Liver (tissue), 9 donors: ENCODE measurements around the gene ATP10B. TPM values are rescaled to one million over a fixed set of nuclear protein-coding genes. Genes with fewer than 3 reads are reported as not detected.

Experiments
- DNase-seq: peaks from one replicate; pipeline ENCODE4 v3.0.0-alpha.2; 2017; ENCODE audit warnings: low spot score
- H3K27ac ChIP-seq, 2 donors: one replicate each; pipeline ENCODE4 v1.7.0; 2013; ENCODE audit warnings: inconsistent platforms in 2 of 2, low read length in 2 of 2, control low read depth in 1 of 2, low read depth in 1 of 2, mild to moderate bottlenecking in 1 of 2
- H3K27me3 ChIP-seq, 4 donors: one replicate each; pipeline versions ENCODE4 v1.6.1 to v1.7.0; 2013; ENCODE audit warnings: low read length in 3 of 4, inconsistent platforms in 1 of 4, mild to moderate bottlenecking in 1 of 4, moderate library complexity in 1 of 4; ENCODE audit not compliant: control insufficient read depth in 4 of 4, insufficient read depth in 4 of 4
- H3K36me3 ChIP-seq, 4 donors: one replicate each; pipeline versions ENCODE4 v1.6.1 to v1.7.0; 2013; ENCODE audit warnings: low read length in 3 of 4, mild to moderate bottlenecking in 3 of 4, low read depth in 1 of 4, moderate library complexity in 1 of 4; ENCODE audit not compliant: control insufficient read depth in 4 of 4, insufficient read depth in 3 of 4
- H3K4me1 ChIP-seq, 4 donors: one replicate each; pipeline versions ENCODE4 v1.6.1 to v1.7.0; 2013; ENCODE audit warnings: low read length in 3 of 4, mild to moderate bottlenecking in 3 of 4, moderate library complexity in 1 of 4; ENCODE audit not compliant: control insufficient read depth in 4 of 4, insufficient read depth in 4 of 4
- H3K4me3 ChIP-seq, 3 donors: one replicate each; pipeline versions ENCODE4 v1.6.1 to v1.7.0; 2013; ENCODE audit warnings: low read length in 3 of 3, control low read depth in 1 of 3, low read depth in 1 of 3, mild to moderate bottlenecking in 1 of 3
- H3K9ac ChIP-seq, 2 donors: one replicate each; pipeline ENCODE4 v1.7.0; 2013; ENCODE audit warnings: low read length in 2 of 2, mild to moderate bottlenecking in 2 of 2, moderate library complexity in 2 of 2, control low read depth in 1 of 2, low read depth in 1 of 2
- H3K9me3 ChIP-seq, 4 donors: one replicate each; pipeline versions ENCODE4 v1.6.1 to v1.7.0; 2013; ENCODE audit warnings: low read length in 3 of 4; ENCODE audit not compliant: control insufficient read depth in 4 of 4
- EGR1 ChIP-seq, 2 donors: IDR thresholded peaks; 2 replicates each; pipeline ENCODE4 v1.6.1; 2016 to 2018; ENCODE audit warnings: antibody characterized with exemption in 2 of 2, low read depth in 2 of 2
- FOXA1 ChIP-seq: IDR thresholded peaks from 2 replicates; pipeline ENCODE4 v1.6.1; 2016; ENCODE audit warnings: antibody characterized with exemption
- FOXA2 ChIP-seq: IDR thresholded peaks from 2 replicates; pipeline ENCODE4 v1.6.1; 2016; ENCODE audit warnings: antibody characterized with exemption
- GABPA ChIP-seq, 2 donors: IDR thresholded peaks in 1 of 2; conservative IDR thresholded peaks in 1 of 2; 2 replicates each; pipeline ENCODE4 v1.6.1; 2016; ENCODE audit warnings: antibody characterized with exemption in 2 of 2, mild to moderate bottlenecking in 1 of 2, moderate library complexity in 1 of 2
- HNF4A ChIP-seq, 2 donors: conservative IDR thresholded peaks; 2 replicates each; pipeline ENCODE4 v1.6.1; 2016; ENCODE audit warnings: antibody characterized with exemption in 2 of 2, mild to moderate bottlenecking in 2 of 2
- HNF4G ChIP-seq: IDR thresholded peaks from 2 replicates; pipeline ENCODE4 v1.6.1; 2016; ENCODE audit warnings: antibody characterized with exemption
- JUND ChIP-seq, 2 donors: IDR thresholded peaks; 2 replicates each; pipeline ENCODE4 v1.6.1; 2016; ENCODE audit warnings: antibody characterized with exemption in 2 of 2
- NR2F2 ChIP-seq: IDR thresholded peaks from 2 replicates; pipeline ENCODE4 v1.6.1; 2016; ENCODE audit warnings: antibody characterized with exemption
- RXRA ChIP-seq, 2 donors: IDR thresholded peaks; 2 replicates each; pipeline ENCODE4 v1.6.1; 2017 to 2018; ENCODE audit warnings: antibody characterized with exemption in 2 of 2, mild to moderate bottlenecking in 1 of 2
- SP1 ChIP-seq: IDR thresholded peaks from 2 replicates; pipeline ENCODE4 v1.6.1; 2018; ENCODE audit warnings: antibody characterized with exemption, mild to moderate bottlenecking
- YY1 ChIP-seq: IDR thresholded peaks from 2 replicates; pipeline ENCODE4 v1.6.1; 2016; ENCODE audit warnings: antibody characterized with exemption, mild to moderate bottlenecking
- WGBS: extraction: QIAGEN DNeasy Blood & Tissue Kit; methylation state at CpG from one replicate; pipeline ENCODE4 v1.1.7; 2013; 5-methylcytosine and 5-hydroxymethylcytosine counted together
- polyA plus RNA-seq, 2 donors: library from polyadenylated mRNA; stranded (reverse) in 1 of 2; unstranded in 1 of 2; fragments of 200-250 nt in 1 of 2; fragments of >200 nt in 1 of 2; fragmentation: Nextera tagmentation in 1 of 2; extraction: Ambion mirVana in 1 of 2; gene quantifications; one replicate each; pipeline versions ENCODE4 v1.2.1 to v1.2.3, GENCODE V29; 2013 to 2015
- total RNA-seq, 2 donors: library from RNA; depleted of rRNA; stranded (reverse); fragments of >200 nt; gene quantifications; one replicate each; pipeline ENCODE4 v1.2.3, GENCODE V29; 2014
- TF ChIP-seq, protein P1 (sequence below): fragments of 150-350 bp; IDR thresholded peaks from 2 replicates; pipeline ENCODE4 v1.5.1; 2017; ENCODE audit warnings: improper control_type of control experiment, low read depth, low read length; ENCODE audit not compliant: missing input control
- TF ChIP-seq, protein P2 (sequence below): IDR thresholded peaks from 2 replicates; pipeline ENCODE4 v1.6.1; 2016; ENCODE audit warnings: antibody characterized with exemption
- TF ChIP-seq, protein P3 (sequence below): IDR thresholded peaks from 2 replicates; pipeline ENCODE4 v1.6.1; 2016; ENCODE audit warnings: antibody characterized with exemption
- TF ChIP-seq, protein P4 (sequence below): IDR thresholded peaks from 2 replicates; pipeline ENCODE4 v1.6.1; 2016; ENCODE audit warnings: antibody characterized with exemption
- donor health status: healthy.
- donor health status: healthy.
- donor health status: healthy.
- donor health status: healthy.
- donor health status: healthy.

The ATP10B gene
- total and polyA plus RNA-seq, 4 donors, result 0.05 to 0.67 (median 0.05) TPM; not detected in 1

DNA sequence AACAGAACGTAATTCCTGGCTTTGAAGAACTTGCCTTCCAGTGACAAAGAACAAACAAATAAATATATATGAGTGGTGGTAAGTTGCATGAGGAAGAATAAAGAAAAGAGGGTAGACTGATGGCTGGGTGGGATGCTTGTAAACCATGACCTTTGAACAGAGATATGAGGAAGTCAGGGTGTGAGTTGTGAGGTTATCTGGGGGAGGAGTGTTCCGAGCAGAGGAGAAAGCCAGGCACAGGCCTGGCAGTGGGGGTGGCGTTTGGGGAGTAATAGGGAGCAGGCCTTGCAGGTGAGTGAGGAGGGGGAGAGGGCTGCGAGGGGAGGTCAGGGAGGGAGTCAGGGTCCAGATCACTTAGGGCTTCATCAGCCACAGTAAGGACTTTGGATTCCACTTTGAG lies 217.0 kb downstream of the ATP10B start (continued):
- TF ChIP-seq, protein P1, sequence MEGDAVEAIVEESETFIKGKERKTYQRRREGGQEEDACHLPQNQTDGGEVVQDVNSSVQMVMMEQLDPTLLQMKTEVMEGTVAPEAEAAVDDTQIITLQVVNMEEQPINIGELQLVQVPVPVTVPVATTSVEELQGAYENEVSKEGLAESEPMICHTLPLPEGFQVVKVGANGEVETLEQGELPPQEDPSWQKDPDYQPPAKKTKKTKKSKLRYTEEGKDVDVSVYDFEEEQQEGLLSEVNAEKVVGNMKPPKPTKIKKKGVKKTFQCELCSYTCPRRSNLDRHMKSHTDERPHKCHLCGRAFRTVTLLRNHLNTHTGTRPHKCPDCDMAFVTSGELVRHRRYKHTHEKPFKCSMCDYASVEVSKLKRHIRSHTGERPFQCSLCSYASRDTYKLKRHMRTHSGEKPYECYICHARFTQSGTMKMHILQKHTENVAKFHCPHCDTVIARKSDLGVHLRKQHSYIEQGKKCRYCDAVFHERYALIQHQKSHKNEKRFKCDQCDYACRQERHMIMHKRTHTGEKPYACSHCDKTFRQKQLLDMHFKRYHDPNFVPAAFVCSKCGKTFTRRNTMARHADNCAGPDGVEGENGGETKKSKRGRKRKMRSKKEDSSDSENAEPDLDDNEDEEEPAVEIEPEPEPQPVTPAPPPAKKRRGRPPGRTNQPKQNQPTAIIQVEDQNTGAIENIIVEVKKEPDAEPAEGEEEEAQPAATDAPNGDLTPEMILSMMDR, result no peak
- TF ChIP-seq EGR1 (IDR thresholded peaks at IDR 0.05; ENCODE audit: low read depth in 2 of 2), result no peak
- no peak for TF ChIP-seq FOXA1
- no peak for TF ChIP-seq SP1
- no peak for TF ChIP-seq JUND (IDR thresholded peaks at IDR 0.05)

DNA sequence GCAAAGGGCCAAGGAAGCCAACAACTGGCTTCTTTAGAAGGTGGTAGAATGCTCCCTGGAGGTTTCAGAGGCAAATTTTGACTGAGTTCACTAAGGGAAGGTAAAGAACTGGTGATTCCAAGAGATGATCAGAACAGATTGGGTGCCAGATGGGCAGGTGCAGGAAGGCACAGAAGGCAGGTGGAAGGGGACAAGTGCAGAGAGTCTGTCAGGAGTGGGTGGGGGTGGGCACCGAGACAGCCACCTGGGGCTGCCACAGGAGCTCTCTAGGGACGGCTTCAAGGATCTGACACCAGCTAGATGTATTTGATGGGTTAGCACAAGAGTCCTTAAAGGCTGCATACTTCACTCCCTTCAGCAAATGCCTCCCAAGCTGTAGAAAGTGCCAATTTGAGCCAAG lies 223.0 kb downstream of the ATP10B start:
- Histone ChIP-seq H3K27me3 (no peaks in the 10 kb centered on the region), H3K4me1 (no peaks in the 10 kb centered on the region), H3K9me3 (no peaks in the 10 kb centered on the region), H3K9ac (no peak overlapping the region), H3K27ac (no peak overlapping the region), H3K4me3 (no peak overlapping the region), H3K36me3 (no peaks in the 10 kb centered on the region)
- WGBS, result 37% methylated on average over 2 of the region's 2 CpGs
- no peak for DNase-seq
- TF ChIP-seq, protein P2, sequence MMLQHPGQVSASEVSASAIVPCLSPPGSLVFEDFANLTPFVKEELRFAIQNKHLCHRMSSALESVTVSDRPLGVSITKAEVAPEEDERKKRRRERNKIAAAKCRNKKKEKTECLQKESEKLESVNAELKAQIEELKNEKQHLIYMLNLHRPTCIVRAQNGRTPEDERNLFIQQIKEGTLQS, result no peak
- no peak for TF ChIP-seq HNF4G
- TF ChIP-seq FOXA2, result no peak
- TF ChIP-seq FOXA1, result no peak
- no peak for TF ChIP-seq NR2F2
- TF ChIP-seq GABPA (IDR thresholded peaks at IDR 0.05 in 1 of 2, conservative IDR thresholded peaks at IDR 0.05 in 1 of 2), result no peak
- TF ChIP-seq RXRA (IDR thresholded peaks at IDR 0.05), result no peak
- TF ChIP-seq, protein P3, sequence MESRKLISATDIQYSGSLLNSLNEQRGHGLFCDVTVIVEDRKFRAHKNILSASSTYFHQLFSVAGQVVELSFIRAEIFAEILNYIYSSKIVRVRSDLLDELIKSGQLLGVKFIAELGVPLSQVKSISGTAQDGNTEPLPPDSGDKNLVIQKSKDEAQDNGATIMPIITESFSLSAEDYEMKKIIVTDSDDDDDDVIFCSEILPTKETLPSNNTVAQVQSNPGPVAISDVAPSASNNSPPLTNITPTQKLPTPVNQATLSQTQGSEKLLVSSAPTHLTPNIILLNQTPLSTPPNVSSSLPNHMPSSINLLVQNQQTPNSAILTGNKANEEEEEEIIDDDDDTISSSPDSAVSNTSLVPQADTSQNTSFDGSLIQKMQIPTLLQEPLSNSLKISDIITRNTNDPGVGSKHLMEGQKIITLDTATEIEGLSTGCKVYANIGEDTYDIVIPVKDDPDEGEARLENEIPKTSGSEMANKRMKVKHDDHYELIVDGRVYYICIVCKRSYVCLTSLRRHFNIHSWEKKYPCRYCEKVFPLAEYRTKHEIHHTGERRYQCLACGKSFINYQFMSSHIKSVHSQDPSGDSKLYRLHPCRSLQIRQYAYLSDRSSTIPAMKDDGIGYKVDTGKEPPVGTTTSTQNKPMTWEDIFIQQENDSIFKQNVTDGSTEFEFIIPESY, result no peak
- TF ChIP-seq SP1, result no peak

DNA sequence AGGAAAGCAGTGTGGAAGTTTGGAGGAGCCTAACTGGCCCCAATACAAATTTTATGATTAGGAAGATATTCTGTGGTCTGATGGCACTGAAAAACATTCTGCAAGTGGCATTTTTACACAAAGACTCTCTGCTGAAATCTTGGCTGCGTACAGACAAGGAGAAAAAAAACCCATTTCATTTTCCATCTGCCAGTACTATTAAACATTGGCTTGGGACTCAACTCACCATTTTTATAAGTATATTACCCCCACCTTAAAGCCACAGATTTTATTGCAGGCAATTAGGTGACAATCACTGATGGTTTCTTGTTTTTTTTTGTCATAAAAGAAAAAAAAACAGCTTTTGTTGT lies 223.4 kb downstream of the ATP10B start:
- DNase-seq, result no peak
- H3K9ac ChIP-seq, result no peak overlapping the region
- no peak overlapping the region for H3K4me3 ChIP-seq
- no peaks in the 10 kb centered on the region for H3K36me3 ChIP-seq
- WGBS, result 64% methylated on average over 1 of the region's 1 CpG
- no peaks in the 10 kb centered on the region for H3K4me1 ChIP-seq
- H3K27me3 ChIP-seq, result no peaks in the 10 kb centered on the region
- H3K27ac ChIP-seq, result no peak overlapping the region
- TF ChIP-seq NR2F2, result no peak
- no peak for TF ChIP-seq FOXA2
- no peak for TF ChIP-seq HNF4A (conservative IDR thresholded peaks at IDR 0.05)
- no peak for TF ChIP-seq SP1
- TF ChIP-seq, protein P3, result no peak
- no peak for TF ChIP-seq YY1
- TF ChIP-seq, protein P4, sequence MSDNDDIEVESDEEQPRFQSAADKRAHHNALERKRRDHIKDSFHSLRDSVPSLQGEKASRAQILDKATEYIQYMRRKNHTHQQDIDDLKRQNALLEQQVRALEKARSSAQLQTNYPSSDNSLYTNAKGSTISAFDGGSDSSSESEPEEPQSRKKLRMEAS, result no peak
- TF ChIP-seq EGR1 (IDR thresholded peaks at IDR 0.05; ENCODE audit: low read depth in 2 of 2), result no peak
- TF ChIP-seq HNF4G, result no peak
- no peak for TF ChIP-seq GABPA (IDR thresholded peaks at IDR 0.05 in 1 of 2, conservative IDR thresholded peaks at IDR 0.05 in 1 of 2)
- TF ChIP-seq, protein P1, result no peak
- no peak for TF ChIP-seq FOXA1
- no peaks in the 10 kb centered on the region for H3K9me3 ChIP-seq
